GM12878 (cell line): ENCODE data around the gene AOPEP. TPM values are rescaled to one million over a fixed set of nuclear protein-coding genes. Genes with fewer than 3 reads are reported as not detected.

ENCODE experiments used
- ATAC-seq: fragments of 200-7000 bp; cut with Tn5 transposase; 3 replicates; pipeline ENCODE4 v1.9.1; 2020; ENCODE audit warnings: mild to moderate bottlenecking, moderate library complexity
- BruUV-seq: library from RNA; stranded (reverse); fragments of 400-500 nt; replicated peaks from 2 replicates; lab custom pipeline; 2021; lab: Mats Ljungman, UMichigan
- CTCF ChIA-PET: fragments of 300-600 bp; sonication (Branson Sonifier 250); formaldehyde crosslinking; extraction: SDS; loops from one replicate; lab custom pipeline; 2021; ENCODE audit warnings: inconsistent platforms; lab: Yijun Ruan, JAX
- POLR2A ChIA-PET: fragments of 350-600 bp; formaldehyde crosslinking; extraction: SDS; loops from one replicate; lab custom pipeline; 2021; ENCODE audit warnings: inconsistent platforms; lab: Charles Lee
- RAD21 ChIA-PET: fragments of 300-600 bp; sonication (Branson Sonifier 250); formaldehyde crosslinking; loops from one replicate; lab custom pipeline; 2023; ENCODE audit warnings: antibody characterized with exemption; ENCODE audit not compliant: unreplicated experiment; lab: Charles Lee
- SMC1A ChIA-PET: fragments of 300-600 bp; sonication (Branson Sonifier 250); formaldehyde crosslinking; loops from one replicate; lab custom pipeline; 2023; ENCODE audit not compliant: unreplicated experiment, uncharacterized antibody; lab: Charles Lee
- DNase-seq: peaks from one replicate; pipeline ENCODE4 v3.0.0-alpha.2; 2011; ENCODE audit warnings: low read depth, low spot score
- FAIRE-seq: peaks from 3 replicates; lab custom pipeline; 2011; peaks lifted over from hg19 to GRCh38; lab: Jason Lieb, UNC
- H2AFZ ChIP-seq: 2 replicates; pipeline ENCODE4 v1.6.0; 2011; ENCODE audit warnings: low read depth, low read length, control low read depth; ENCODE audit not compliant: control insufficient read depth
- H3K27ac ChIP-seq: 2 replicates; pipeline ENCODE4 v1.5.1; 2011; ENCODE audit warnings: control low read depth; ENCODE audit not compliant: control insufficient read depth, insufficient read depth
- H3K27me3 ChIP-seq, 2 experiments: replicated peaks in 1 of 2; 2 replicates each; pipeline versions ENCODE4 v1.6.0 to v1.6.1; 2011; ENCODE audit warnings: low read length in 1 of 2; ENCODE audit not compliant: control insufficient read depth in 2 of 2, insufficient read depth in 2 of 2
- H3K36me3 ChIP-seq, 2 experiments: 2 replicates each; pipeline ENCODE4 v1.5.1; 2011; ENCODE audit warnings: low read length in 1 of 2; ENCODE audit not compliant: control insufficient read depth in 2 of 2, insufficient read depth in 2 of 2
- H3K4me1 ChIP-seq: 2 replicates; pipeline ENCODE4 v1.6.1; 2011; ENCODE audit warnings: mild to moderate bottlenecking, low read length, moderate library complexity, mixed read lengths; ENCODE audit not compliant: control insufficient read depth, insufficient read depth
- H3K4me2 ChIP-seq: 2 replicates; pipeline ENCODE4 v1.6.0; 2011; ENCODE audit warnings: control low read depth; ENCODE audit not compliant: control insufficient read depth, insufficient read depth
- H3K4me3 ChIP-seq: fragments of 200-600 bp; sonication (generic); 2 replicates; pipeline ENCODE4 v1.5.1; 2016
- H3K79me2 ChIP-seq: 2 replicates; pipeline ENCODE4 v1.6.0; 2011; ENCODE audit warnings: low read length; ENCODE audit not compliant: control insufficient read depth, insufficient read depth
- H3K9ac ChIP-seq: 2 replicates; pipeline ENCODE4 v1.8.0; 2011; ENCODE audit warnings: low read length, control low read depth, mixed read lengths; ENCODE audit not compliant: control insufficient read depth, insufficient read depth
- H3K9me3 ChIP-seq: replicated peaks from 3 replicates; pipeline ENCODE4 v1.5.1; 2011; ENCODE audit warnings: mild to moderate bottlenecking, low read length; ENCODE audit not compliant: control insufficient read depth, insufficient read depth
- H4K20me1 ChIP-seq: 2 replicates; pipeline ENCODE4 v1.6.0; 2011; ENCODE audit not compliant: control insufficient read depth, insufficient read depth
- BCL3 ChIP-seq: IDR thresholded peaks from 2 replicates; pipeline ENCODE4 v1.6.1; 2011; ENCODE audit warnings: borderline replicate concordance, low read depth, mild to moderate bottlenecking, moderate library complexity, low read length; ENCODE audit not compliant: insufficient read depth, poor library complexity, severe bottlenecking
- ESRRA ChIP-seq: IDR thresholded peaks from 2 replicates; pipeline ENCODE4 v1.6.1; 2012; ENCODE audit warnings: mild to moderate bottlenecking, low read length, improper control_type of control experiment
- FOS ChIP-seq: IDR thresholded peaks from 3 replicates; pipeline ENCODE4 v1.6.1; 2011; ENCODE audit warnings: borderline replicate concordance; ENCODE audit not compliant: insufficient read length; ENCODE audit errors: extremely low read depth
- HDGF ChIP-seq: fragments of 450-650 bp; IDR thresholded peaks from 2 replicates; pipeline ENCODE4 v1.6.1; 2016; ENCODE audit warnings: antibody characterized with exemption
- LARP7 ChIP-seq: fragments of 450-650 bp; IDR thresholded peaks from 2 replicates; pipeline ENCODE4 v1.6.1; 2017; ENCODE audit warnings: mild to moderate bottlenecking
- NRF1 ChIP-seq: conservative IDR thresholded peaks from 2 replicates; pipeline ENCODE4 v1.6.1; 2011; ENCODE audit warnings: mild to moderate bottlenecking, low read depth, low read length, improper control_type of control experiment
- PBX3 ChIP-seq: IDR thresholded peaks from 2 replicates; pipeline ENCODE4 v1.6.1; 2011; ENCODE audit warnings: mild to moderate bottlenecking, low read depth, low read length, moderate library complexity; ENCODE audit not compliant: insufficient replicate concordance
- POLR2AphosphoS2 ChIP-seq: IDR thresholded peaks from 2 replicates; pipeline ENCODE4 v1.6.1; 2011; ENCODE audit warnings: low read depth, mild to moderate bottlenecking, low read length, improper control_type of control experiment, moderate library complexity
- RAD21 ChIP-seq: IDR thresholded peaks from 2 replicates; pipeline ENCODE4 v1.6.1; 2011; ENCODE audit warnings: mild to moderate bottlenecking, low read depth, low read length, moderate library complexity; ENCODE audit not compliant: insufficient read depth
- TCF7 ChIP-seq: IDR thresholded peaks from 2 replicates; pipeline ENCODE4 v1.6.1; 2014; ENCODE audit warnings: antibody characterized with exemption, borderline replicate concordance
- YY1 ChIP-seq: IDR thresholded peaks from 2 replicates; pipeline ENCODE4 v1.6.1; 2011; ENCODE audit warnings: low read depth, mild to moderate bottlenecking, low read length
- ZNF687 ChIP-seq: fragments of 450-650 bp; IDR thresholded peaks from 2 replicates; pipeline ENCODE4 v1.6.1; 2017; ENCODE audit warnings: mild to moderate bottlenecking, moderate library complexity
- WGBS: methylation state at CpG from one replicate; pipeline ENCODE4 v1.1.6; 2016; ENCODE audit warnings: low lambda C conversion rate; ENCODE audit not compliant: insufficient replicate concordance, insufficient coverage; ENCODE audit errors: missing lambda C conversion rate; 5-methylcytosine and 5-hydroxymethylcytosine counted together
- in situ Hi-C: fragments of 300-500 bp; cut with MboI; formaldehyde crosslinking; loops from 9 replicates; pipeline ENCODE4 v1.14.3; 2018; ENCODE audit warnings: mixed read lengths
- intact Hi-C: fragments of 100-400 bp; cut with micrococcal nuclease; formaldehyde crosslinking; loops from one replicate; pipeline ENCODE4 v1.14.2; 2022; ENCODE audit not compliant: unreplicated experiment
- polyA plus RNA-seq, 11 experiments: library from polyadenylated mRNA; depleted of rRNA in 4 of 11; unstranded in 6 of 11; stranded (reverse) in 5 of 11; fragments of >200 nt; fragmentation: Nextera tagmentation in 4 of 11; fragmentation: Illumina TruSeq in 1 of 11; extraction: Ambion mirVana in 4 of 11; extraction: Trizol in 1 of 11; gene quantifications; 1 replicate in 1 of 11; 2 replicates in 10 of 11; pipeline versions ENCODE4 v1.2.1 to v1.2.3, GENCODE V29; 2011 to 2016; ENCODE audit warnings: inconsistent platforms in 2 of 11, missing spikeins in 2 of 11, low read depth in 1 of 11
- total RNA-seq, 4 experiments: library from RNA; depleted of rRNA in 3 of 4; stranded (reverse); fragments of >200 nt in 3 of 4; fragmentation: Illumina TruSeq in 1 of 4; extraction: Trizol in 1 of 4; gene quantifications; 2 replicates each; pipeline versions ENCODE4 v1.2.1 to v1.2.3, GENCODE V29; 2013 to 2021

Gene AOPEP
- total and polyA plus RNA-seq, 10 of the 15 experiments (the other 5 are each of a cell fraction or from before 2014, with no cell fraction given) = 2.3 to 16.9 (median 10.1) TPM

GRCh38 chr9:95129476-95130291 lies 403.2 kb downstream of the AOPEP start (continued):
- TF ChIP-seq BCL3 = no peak
- no peak for TF ChIP-seq ZNF687

- H3K9ac ChIP-seq = no peak overlapping the region
- no peaks in the 10 kb centered on the region for H3K27me3 ChIP-seq
- no peak overlapping the region for H2AFZ ChIP-seq
- H3K79me2 ChIP-seq = no peaks in the 10 kb centered on the region
- ATAC-seq (no peak), FAIRE-seq (no peak), DNase-seq (no peak)
- H3K9me3 ChIP-seq = no peaks in the 10 kb centered on the region
- no TSS peak for BruUV-seq
- no peak overlapping the region for H3K27ac ChIP-seq
- ChIA-PET RAD21 (interaction anchor here (0.9 to 7.7 kb wide), 8 partner anchors 26 to 461 kb away, joined by 3 to 134 read pairs (median 22); partner anchors contain the start of gene AOPEP), SMC1A (interaction anchor here (0.7 to 6.4 kb wide), 21 partner anchors 8 to 461 kb away, joined by 3 to 143 read pairs (median 5); no protein-coding TSS in a partner anchor), POLR2A (interaction anchor here (0.7 kb wide), 1 partner anchor 144 kb away, joined by 4 read pairs; no protein-coding TSS in a partner anchor), CTCF (interaction anchor here (0.6 to 10.6 kb wide), 42 partner anchors 8 to 1097 kb away, joined by 3 to 355 read pairs (median 5); no protein-coding TSS in a partner anchor)
- in situ Hi-C loops = no loop called here
- no peak overlapping the region for H3K4me3 ChIP-seq
- WGBS = 88% methylated on average over 5 of the region's 5 CpGs
- no peaks in the 10 kb centered on the region for H4K20me1 ChIP-seq
- intact Hi-C loops = loop anchor here (10.0 kb wide), 1 partner anchor 576 kb away; the partner anchor contains the start of gene PCAT7
- H3K36me3 ChIP-seq = no peaks in the 10 kb centered on the region
- no peaks in the 10 kb centered on the region for H3K4me1 ChIP-seq
- H3K4me2 ChIP-seq = no peak overlapping the region
- TF ChIP-seq YY1 (no peak), ESRRA (no peak), HDGF (no peak), TCF7 (no peak), RAD21 (no peak), FOS (no peak), LARP7 (no peak), PBX3 (no peak), POLR2AphosphoS2 (no peak), NRF1 (no peak)
These were observed 404.0 kb downstream of the AOPEP start for GRCh38 chr9:95130484-95130883.
